Measurements from ENCODE around the gene DECR2.

GRCh38 chr16:445566-445965 is 43.9 kb downstream of the DECR2 start:
- TF ChIP-seq CTCF (IDR thresholded peaks at IDR 0.05) (no peak), POLR2A (IDR thresholded peaks at IDR 0.05) (no peak)
